Measurements from ENCODE around the gene GNB1L. TPM values are rescaled to one million over a fixed set of nuclear protein-coding genes. Genes with fewer than 3 reads are reported as not detected.
"Not testable (repeated sequence)": the region's sequence is repeated elsewhere in the genome, so short reads cannot be mapped to it uniquely, and the experiment has no call there.

Gene GNB1L
- total RNA-seq, 4 donors from 2014 or later, result 0.59 to 12.2 (median 3.1) TPM

DNA sequence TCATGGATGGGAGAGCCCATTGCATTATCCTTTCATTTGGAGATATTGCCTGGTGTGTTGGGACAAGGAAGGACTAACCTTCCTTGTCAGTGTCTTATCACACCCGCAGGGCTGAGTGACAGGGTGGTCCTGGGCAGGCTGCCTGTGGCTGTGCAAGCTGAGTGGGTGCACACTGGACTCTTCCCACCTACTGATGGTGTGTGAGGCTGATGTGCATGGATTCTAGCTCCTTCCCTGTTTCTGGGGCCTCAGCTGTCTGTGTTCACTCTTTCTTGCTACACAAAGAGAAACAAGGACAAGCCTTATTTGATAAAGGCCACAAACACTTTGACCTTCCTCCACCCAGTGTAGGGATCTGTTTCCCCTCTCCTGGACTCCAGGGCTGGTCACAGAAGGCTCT is 72.1 kb downstream of the GNB1L start:
- Histone ChIP-seq H3K27ac (no peak overlapping the region), H3K27me3 (no peaks in the 10 kb centered on the region), H3K4me1 (no peaks in the 10 kb centered on the region), H3K36me3 (no peaks in the 10 kb centered on the region), H3K4me3 (no peak overlapping the region), H3K9me3 (no peaks in the 10 kb centered on the region)
- no peak for TF ChIP-seq POLR2A (IDR thresholded peaks at IDR 0.05)
- TF ChIP-seq, protein P1, sequence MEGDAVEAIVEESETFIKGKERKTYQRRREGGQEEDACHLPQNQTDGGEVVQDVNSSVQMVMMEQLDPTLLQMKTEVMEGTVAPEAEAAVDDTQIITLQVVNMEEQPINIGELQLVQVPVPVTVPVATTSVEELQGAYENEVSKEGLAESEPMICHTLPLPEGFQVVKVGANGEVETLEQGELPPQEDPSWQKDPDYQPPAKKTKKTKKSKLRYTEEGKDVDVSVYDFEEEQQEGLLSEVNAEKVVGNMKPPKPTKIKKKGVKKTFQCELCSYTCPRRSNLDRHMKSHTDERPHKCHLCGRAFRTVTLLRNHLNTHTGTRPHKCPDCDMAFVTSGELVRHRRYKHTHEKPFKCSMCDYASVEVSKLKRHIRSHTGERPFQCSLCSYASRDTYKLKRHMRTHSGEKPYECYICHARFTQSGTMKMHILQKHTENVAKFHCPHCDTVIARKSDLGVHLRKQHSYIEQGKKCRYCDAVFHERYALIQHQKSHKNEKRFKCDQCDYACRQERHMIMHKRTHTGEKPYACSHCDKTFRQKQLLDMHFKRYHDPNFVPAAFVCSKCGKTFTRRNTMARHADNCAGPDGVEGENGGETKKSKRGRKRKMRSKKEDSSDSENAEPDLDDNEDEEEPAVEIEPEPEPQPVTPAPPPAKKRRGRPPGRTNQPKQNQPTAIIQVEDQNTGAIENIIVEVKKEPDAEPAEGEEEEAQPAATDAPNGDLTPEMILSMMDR (IDR thresholded peaks at IDR 0.05), result no peak
- intact Hi-C loops (cut with DNase I; ENCODE audit: low total_unique reads), result no loop called here
- no peak for DNase-seq

DNA sequence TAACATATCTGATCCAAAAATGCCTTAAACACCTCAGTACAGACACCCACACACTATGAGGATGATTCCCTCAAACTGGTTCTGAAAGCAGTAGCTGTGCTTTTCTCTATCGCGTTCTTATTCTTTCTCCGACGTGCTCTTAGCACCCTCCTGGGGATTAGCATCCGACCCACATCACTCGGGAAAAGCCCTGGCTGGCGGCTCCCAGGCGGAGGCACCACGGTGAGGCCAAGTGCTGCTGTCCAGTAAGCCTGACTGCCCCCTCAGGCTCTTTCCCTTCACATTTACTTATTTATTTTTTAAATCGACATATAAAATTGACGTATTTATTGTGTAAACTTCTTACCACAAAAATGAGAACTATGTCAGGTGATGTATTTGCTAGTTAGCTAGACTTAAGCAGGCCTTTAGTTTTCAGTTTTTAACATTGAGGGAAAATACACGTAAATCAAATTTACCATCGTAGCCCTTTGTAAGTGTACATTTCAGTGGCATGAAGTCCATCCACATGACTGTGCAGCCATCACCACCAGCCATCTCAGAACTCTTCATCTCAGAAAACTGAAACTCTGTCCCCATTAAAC is 74.9 kb downstream of the GNB1L start:
- H3K27me3 ChIP-seq, result no peaks in the 10 kb centered on the region
- TF ChIP-seq POLR2A (IDR thresholded peaks at IDR 0.05), result no peak
- TF ChIP-seq, protein P1 (IDR thresholded peaks at IDR 0.05), result no peak
- H3K9me3 ChIP-seq, result no peaks in the 10 kb centered on the region
- DNase-seq, result no peak
- no peak overlapping the region for H3K27ac ChIP-seq
- intact Hi-C loops (cut with DNase I; ENCODE audit: low total_unique reads), result no loop called here
- H3K36me3 ChIP-seq, result no peaks in the 10 kb centered on the region
- no peak overlapping the region for H3K4me3 ChIP-seq
- H3K4me1 ChIP-seq, result no peaks in the 10 kb centered on the region

DNA sequence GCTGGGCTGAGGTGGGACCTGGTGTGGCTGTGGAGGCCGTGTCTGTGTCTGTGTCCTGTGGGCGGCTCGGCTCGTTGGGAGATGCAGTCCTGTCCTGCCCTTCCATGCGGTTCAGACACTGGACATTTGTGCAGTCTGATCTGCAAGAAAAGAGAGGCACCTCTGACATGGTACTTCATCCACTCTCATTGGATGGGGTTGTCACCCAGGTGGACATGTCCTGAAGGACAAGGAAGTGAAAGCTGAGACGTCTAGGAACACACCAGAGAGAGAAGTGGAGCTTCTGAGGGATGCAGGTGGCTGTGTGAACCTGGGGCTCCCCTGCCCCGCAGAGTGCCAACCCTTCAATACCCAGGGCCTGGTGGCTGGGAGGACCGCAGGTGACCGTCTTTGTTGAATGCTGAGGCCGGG is 75.7 kb downstream of the GNB1L start:
- DNase-seq, result no peak
- Histone ChIP-seq H3K27me3 (no peaks in the 10 kb centered on the region), H3K36me3 (no peaks in the 10 kb centered on the region), H3K27ac (no peak overlapping the region), H3K4me1 (no peaks in the 10 kb centered on the region), H3K4me3 (no peak overlapping the region), H3K9me3 (no peaks in the 10 kb centered on the region)
- TF ChIP-seq POLR2A (IDR thresholded peaks at IDR 0.05), result no peak
- TF ChIP-seq, protein P1 (IDR thresholded peaks at IDR 0.05), result no peak
- intact Hi-C loops (cut with DNase I; ENCODE audit: low total_unique reads), result no loop called here

DNA sequence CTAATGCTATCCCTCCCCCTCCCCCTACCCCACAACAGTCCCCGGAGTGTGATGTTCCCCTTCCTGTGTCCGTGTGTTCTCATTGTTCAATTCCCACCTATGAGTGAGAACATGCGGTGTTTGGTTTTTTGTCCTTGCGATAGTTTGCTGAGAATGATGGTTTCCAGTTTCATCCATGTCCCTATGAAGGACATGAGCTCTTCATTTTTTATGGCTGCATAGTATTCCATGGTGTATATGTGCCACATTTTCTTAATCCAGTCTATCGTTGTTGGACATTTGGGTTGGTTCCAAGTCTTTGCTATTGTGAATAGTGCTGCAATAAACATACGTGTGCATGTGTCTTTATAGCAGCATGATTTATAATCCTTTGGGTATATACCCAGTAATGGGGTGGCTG is 77.5 kb downstream of the GNB1L start:
- H3K27me3 ChIP-seq; H3K36me3 ChIP-seq; H3K4me1 ChIP-seq; intact Hi-C loops (cut with DNase I; ENCODE audit: low total_unique reads); H3K27ac ChIP-seq; H3K9me3 ChIP-seq; DNase-seq; H3K4me3 ChIP-seq: not testable (repeated sequence)

DNA sequence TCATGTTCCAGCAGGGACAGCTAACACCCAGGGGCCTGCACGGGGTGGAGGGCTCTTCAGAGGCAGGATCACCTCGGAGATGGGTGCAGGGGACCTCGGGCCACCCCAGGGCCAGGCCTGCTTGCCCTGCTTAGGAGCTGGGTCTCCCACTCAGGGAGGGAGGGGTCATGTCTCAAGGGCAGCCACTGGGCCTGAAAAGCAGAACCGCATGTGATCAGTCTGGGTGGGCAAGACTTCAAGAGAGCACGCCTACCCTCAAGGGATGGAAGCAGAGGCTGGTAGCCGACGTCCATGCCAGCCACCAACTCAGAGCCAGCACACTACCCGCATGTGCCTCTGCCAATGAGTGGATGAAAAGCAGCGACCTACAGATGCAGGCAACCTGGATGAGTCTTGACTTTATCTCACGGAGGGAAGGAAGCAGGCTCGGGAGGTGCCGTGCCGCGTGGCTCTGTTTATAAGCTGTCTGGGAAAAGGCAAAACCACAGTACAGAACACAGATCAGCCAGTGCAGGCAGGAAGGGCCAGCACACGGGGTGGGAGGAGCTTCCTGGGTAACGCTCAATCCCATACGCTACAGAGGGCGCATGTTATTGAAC is 78.1 kb downstream of the GNB1L start:
- no peak for DNase-seq
- no peaks in the 10 kb centered on the region for H3K27me3 ChIP-seq
- H3K36me3 ChIP-seq, result no peaks in the 10 kb centered on the region
- H3K4me3 ChIP-seq, result no peak overlapping the region
- intact Hi-C loops (cut with DNase I; ENCODE audit: low total_unique reads), result no loop called here
- no peaks in the 10 kb centered on the region for H3K4me1 ChIP-seq
- H3K27ac ChIP-seq, result no peak overlapping the region
- TF ChIP-seq, protein P1 (IDR thresholded peaks at IDR 0.05), result no peak
- no peak for TF ChIP-seq POLR2A (IDR thresholded peaks at IDR 0.05)
- no peaks in the 10 kb centered on the region for H3K9me3 ChIP-seq
